ENCODE measurements around the gene MTCH2. TPM values are rescaled to one million over a fixed set of nuclear protein-coding genes. Genes with fewer than 3 reads are reported as not detected.

MTCH2 gene
- total RNA-seq, 1 donor from 2014 or later = 75.7 TPM

GRCh38 chr11:47631473-47631872, 10.9 kb downstream of the MTCH2 start:
- Mint-ChIP-seq H3K9me3 (ENCODE audit: low read depth) (no peaks in the 10 kb centered on the region), H3K27ac (no peak overlapping the region), H3K4me3 (ENCODE audit: low read depth) (no peak overlapping the region), H3K27me3 (no peaks in the 10 kb centered on the region), H3K36me3 (ENCODE audit: insufficient read depth) (peaks cover 27% of the 10 kb centered on the region), H3K4me1 (ENCODE audit: low read depth) (no peaks in the 10 kb centered on the region)
- DNase-seq (ENCODE audit: low spot score, unreplicated experiment) = no peak
- no peak for TF ChIP-seq CTCF (IDR thresholded peaks at IDR 0.05; ENCODE audit: unreplicated experiment)

GRCh38 chr11:47628026-47628425, 14.3 kb downstream of the MTCH2 start:
- no peak overlapping the region for H3K4me3 Mint-ChIP-seq (ENCODE audit: low read depth)
- H3K27ac Mint-ChIP-seq = no peak overlapping the region
- no peak for TF ChIP-seq CTCF (IDR thresholded peaks at IDR 0.05; ENCODE audit: unreplicated experiment)
- H3K27me3 Mint-ChIP-seq = no peaks in the 10 kb centered on the region
- no peaks in the 10 kb centered on the region for H3K4me1 Mint-ChIP-seq (ENCODE audit: low read depth)
- DNase-seq (ENCODE audit: low spot score, unreplicated experiment) = no peak
- H3K36me3 Mint-ChIP-seq (ENCODE audit: insufficient read depth) = peaks cover 25% of the 10 kb centered on the region
- H3K9me3 Mint-ChIP-seq (ENCODE audit: low read depth) = no peaks in the 10 kb centered on the region

GRCh38 chr11:47626234-47626633, 16.1 kb downstream of the MTCH2 start:
- H3K4me1 Mint-ChIP-seq (ENCODE audit: low read depth) = no peaks in the 10 kb centered on the region
- no peak overlapping the region for H3K27ac Mint-ChIP-seq
- H3K4me3 Mint-ChIP-seq (ENCODE audit: low read depth) = no peak overlapping the region
- DNase-seq (ENCODE audit: low spot score, unreplicated experiment) = no peak
- peaks cover 22% of the 10 kb centered on the region for H3K36me3 Mint-ChIP-seq (ENCODE audit: insufficient read depth)
- no peaks in the 10 kb centered on the region for H3K9me3 Mint-ChIP-seq (ENCODE audit: low read depth)
- no peak for TF ChIP-seq CTCF (IDR thresholded peaks at IDR 0.05; ENCODE audit: unreplicated experiment)
- no peaks in the 10 kb centered on the region for H3K27me3 Mint-ChIP-seq

GRCh38 chr11:47620836-47621378, 21.5 kb downstream of the MTCH2 start:
- Mint-ChIP-seq H3K4me3 (ENCODE audit: low read depth) (no peak overlapping the region), H3K4me1 (ENCODE audit: low read depth) (no peaks in the 10 kb centered on the region), H3K36me3 (ENCODE audit: insufficient read depth) (peaks cover 12% of the 10 kb centered on the region), H3K27ac (peak overlapping the region; percentile 21), H3K27me3 (no peaks in the 10 kb centered on the region), H3K9me3 (ENCODE audit: low read depth) (no peaks in the 10 kb centered on the region)
- no peak for DNase-seq (ENCODE audit: low spot score, unreplicated experiment)
- no peak for TF ChIP-seq CTCF (IDR thresholded peaks at IDR 0.05; ENCODE audit: unreplicated experiment)

GRCh38 chr11:47617417-47617809, 24.9 kb downstream of the MTCH2 start:
- Mint-ChIP-seq H3K9me3 (ENCODE audit: low read depth) (no peaks in the 10 kb centered on the region), H3K4me3 (ENCODE audit: low read depth) (no peak overlapping the region), H3K27ac (no peak overlapping the region), H3K36me3 (ENCODE audit: insufficient read depth) (peaks cover 6% of the 10 kb centered on the region), H3K4me1 (ENCODE audit: low read depth) (no peaks in the 10 kb centered on the region), H3K27me3 (no peaks in the 10 kb centered on the region)
- DNase-seq (ENCODE audit: low spot score, unreplicated experiment) = no peak
- TF ChIP-seq CTCF (IDR thresholded peaks at IDR 0.05; ENCODE audit: unreplicated experiment) = no peak

Measured in progenitor cell of endocrine pancreas (in vitro differentiated cells).